NCI-H2196 treated with DMSO at 0.1 percent for 48 hours (cell line): ENCODE results near the gene SMIM12.
"Not testable (repeated sequence)": the region's sequence is repeated elsewhere in the genome, so short reads cannot be mapped to it uniquely, and the experiment has no call there.

Experiments used
- DNase-seq: peaks from one replicate; lab custom pipeline; 2025; ENCODE audit not compliant: unreplicated experiment; lab: John Stamatoyannopoulos, UW

Gene SMIM12

DNA sequence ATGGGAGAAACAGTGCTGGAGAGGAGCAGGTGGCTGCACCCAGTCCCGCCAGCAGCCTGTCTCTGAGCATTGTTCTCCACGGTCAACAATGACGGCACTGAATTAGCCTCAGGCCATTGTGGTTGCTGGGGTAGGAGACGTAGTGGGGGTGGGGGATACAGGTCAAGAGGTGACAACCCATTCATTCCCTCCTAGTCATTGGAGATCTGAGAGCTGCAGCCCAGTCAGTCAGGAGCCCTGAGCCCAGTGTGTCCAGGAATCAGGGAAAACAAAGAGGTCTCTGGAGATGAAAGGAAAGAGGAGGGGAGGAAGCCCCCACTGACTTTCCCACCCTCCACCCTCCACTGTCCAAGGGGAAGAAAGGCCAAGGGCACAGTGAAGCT lies 15.3 kb downstream of the SMIM12 start:
- no peak for DNase-seq

DNA sequence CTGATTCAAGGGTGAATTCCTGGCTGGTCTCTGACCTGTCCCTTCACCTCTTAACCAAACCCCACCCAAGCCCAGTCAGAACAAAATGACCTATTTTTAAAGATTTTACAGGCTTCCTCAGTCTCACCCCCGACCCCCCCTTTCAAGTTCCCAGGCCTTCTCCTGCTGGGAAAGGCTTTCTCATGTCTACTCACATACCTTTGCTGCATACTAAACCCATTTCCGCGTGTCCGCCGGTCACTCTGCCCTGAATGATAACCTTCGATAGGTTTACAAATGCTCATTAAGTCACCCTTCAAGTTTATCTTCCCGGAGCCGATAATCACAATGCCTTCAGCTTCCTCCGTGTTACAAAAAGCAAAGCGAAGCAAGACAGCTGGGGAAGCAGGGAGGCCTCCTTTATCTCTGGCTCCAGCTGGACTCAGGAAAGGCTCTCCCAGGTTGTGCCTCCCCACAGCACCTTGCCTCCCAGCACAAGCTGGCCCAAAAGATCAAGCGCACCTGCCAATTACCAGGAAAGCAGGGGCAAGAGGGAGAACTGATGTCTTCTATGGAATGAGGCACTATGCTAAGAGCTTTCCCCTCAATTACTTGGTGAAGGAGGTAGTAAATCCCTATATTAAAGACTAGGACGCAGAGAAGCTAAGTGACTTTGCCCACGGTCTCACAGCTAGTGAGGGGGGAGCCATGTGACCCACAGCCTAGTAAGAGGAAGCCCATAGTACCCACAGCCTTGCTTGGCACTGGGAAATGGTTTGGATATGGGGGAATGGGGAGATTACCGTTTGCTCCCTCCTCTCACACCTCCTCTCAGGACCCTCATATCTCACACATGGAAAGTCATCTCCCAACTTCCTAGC lies 15.9 kb downstream of the SMIM12 start:
- DNase-seq: no peak

DNA sequence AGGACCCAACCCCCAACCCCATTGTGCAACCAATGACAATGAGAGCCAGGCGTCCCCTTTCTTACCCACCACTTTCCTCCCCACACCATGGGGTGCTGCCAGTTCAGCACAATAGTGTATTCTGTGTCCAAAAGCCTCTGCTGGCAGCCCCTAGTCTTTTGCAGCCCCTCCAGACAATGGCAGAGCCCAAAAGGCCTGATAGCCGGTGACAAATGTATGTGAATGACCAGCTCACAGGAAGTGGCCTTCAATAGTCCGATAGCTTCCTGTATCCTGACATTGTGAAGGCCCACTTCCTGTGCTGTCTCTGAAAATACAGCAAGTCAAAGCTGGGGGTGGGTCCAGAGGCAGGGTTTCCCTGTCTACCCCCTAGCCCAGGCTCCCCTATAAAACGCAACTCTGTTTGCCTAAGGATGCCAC lies 16.6 kb downstream of the SMIM12 start:
- DNase-seq: no peak

- DNase-seq: no peak
Observed at GRCh38 chr1:34842073-34842472, 17.5 kb downstream of the SMIM12 start.

DNA sequence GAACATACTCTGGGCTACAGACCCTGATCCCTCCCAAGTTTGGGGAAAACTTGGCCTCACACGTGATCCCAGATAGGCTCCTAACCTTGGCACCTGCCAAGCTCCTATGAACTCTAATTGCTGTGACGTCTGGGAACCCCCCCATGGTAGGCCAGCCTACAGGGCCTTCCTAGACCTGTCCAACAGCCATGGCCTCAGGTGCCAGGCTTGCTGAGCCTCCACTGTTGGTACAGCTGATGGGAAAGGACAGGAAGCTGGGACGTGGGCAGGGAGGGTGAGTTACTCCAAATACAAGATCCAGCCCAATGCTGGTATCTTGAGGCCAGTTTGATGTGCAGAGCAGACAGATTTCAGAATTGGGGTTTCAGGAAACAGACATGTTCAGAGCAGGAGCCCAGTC lies 19.1 kb downstream of the SMIM12 start:
- no peak for DNase-seq

GRCh38 chr1:34839526-34840305 lies 19.8 kb downstream of the SMIM12 start:
- no peak for DNase-seq

GRCh38 chr1:34833711-34834110 lies 25.8 kb downstream of the SMIM12 start:
- DNase-seq: no peak

- DNase-seq: no peak
Observed at GRCh38 chr1:34831721-34832246, 27.8 kb downstream of the SMIM12 start.

- DNase-seq: no peak
Observed at GRCh38 chr1:34829250-34829649, 30.3 kb downstream of the SMIM12 start.

GRCh38 chr1:34828611-34829010 lies 30.9 kb downstream of the SMIM12 start:
- DNase-seq: no peak

- DNase-seq: no peak
Observed at GRCh38 chr1:34827341-34827941, 32.1 kb downstream of the SMIM12 start.

- DNase-seq: no peak
Observed at GRCh38 chr1:34825455-34826091, 34.0 kb downstream of the SMIM12 start.

- no peak for DNase-seq
Observed at GRCh38 chr1:34824817-34825454, 34.6 kb downstream of the SMIM12 start.

GRCh38 chr1:34822202-34822601 lies 37.3 kb downstream of the SMIM12 start:
- DNase-seq: no peak

DNA sequence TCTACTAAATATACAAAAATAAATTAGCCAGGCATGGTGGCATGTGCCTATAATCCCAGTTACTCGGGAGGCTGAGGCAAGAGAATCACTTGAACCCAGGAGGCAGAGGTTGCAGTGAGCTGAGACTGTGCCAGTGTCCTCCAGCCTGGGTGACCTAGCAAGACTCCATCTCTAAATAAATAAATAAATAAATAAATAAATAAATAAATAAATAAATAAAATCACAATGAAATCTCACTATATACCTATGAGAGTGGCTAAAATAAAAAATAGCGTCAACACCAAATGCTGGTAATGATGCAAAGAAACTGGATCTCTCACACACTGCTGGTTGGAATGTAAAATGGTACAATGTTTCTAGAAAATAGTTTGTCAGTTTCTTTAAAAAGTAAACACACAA lies 40.7 kb downstream of the SMIM12 start:
- DNase-seq: not testable (repeated sequence)

GRCh38 chr1:34816778-34817177 lies 42.8 kb downstream of the SMIM12 start:
- no peak for DNase-seq

DNA sequence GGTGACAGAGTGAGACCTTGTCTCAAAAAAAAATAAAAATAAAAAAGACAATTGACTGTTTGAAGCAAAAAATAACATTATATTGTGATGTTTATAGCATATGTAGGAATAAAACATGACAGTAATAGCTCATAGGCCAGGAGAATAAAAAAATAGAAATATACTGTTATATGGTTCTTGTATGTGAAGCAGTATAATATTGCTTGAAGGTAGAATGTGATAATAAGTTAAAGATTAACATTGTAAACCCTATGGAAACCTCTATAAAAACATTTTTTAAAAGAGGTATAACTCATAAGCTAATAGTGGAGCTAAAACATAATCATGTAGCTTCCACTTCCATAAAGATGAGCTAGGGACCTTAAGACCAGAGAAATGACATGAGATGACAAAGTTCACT lies 43.2 kb downstream of the SMIM12 start:
- no peak for DNase-seq

DNA sequence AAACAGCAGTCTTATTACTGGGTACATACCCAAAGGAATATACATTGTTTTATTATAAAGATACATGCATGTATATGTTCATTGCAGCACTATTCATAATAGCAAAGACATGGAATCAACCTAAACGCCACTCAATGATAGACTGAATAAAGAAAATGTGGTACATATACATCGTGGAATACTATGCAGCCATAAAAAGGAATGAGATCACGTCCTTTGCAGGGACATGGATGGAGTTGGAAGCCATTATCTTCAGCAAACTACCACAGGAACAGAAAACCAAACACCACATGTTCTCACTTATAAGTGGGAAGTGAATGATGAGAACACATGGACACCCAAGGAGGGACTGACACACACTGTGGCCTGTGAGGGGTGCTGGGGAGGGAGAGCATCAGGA lies 48.8 kb downstream of the SMIM12 start:
- not testable (repeated sequence) for DNase-seq

DNA sequence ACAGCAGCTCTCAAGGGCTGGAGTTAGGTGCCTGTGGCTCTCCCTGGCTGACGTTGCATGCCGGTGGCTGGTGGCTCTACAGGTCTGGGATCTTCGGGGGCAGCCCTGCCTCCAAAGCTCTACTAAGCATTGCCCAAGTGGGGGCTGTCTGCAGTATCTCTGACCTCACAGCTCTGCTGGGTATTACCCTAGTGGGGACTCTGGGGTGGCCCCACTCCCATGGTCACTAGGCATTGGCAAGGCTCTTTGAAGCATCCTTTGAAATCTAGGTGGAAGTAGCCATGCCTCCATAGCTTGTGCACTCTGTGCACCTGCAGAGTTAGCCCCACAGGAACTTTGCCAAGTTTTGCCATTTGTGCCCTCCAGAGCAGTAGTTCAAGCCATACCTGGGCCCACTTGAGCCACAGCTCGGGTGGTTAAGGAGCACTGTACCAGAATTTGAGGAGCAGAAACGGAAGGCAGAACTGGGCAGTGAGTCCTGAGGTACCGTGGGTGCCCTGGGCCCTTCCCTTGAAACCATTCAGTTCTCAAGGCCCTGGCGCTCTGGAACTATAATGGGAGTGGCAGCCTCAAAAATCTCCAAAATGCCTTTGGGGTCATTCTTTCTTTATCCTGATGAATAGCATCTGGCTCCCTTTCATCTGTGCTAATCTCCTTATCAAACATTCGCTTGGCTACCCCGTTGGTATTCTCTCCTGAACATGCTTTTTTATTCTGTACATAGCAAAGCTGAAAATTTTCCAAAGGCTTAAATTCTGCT lies 51.3 kb downstream of the SMIM12 start:
- no peak for DNase-seq

- no peak for DNase-seq
Observed at GRCh38 chr1:34806396-34806795, 53.2 kb downstream of the SMIM12 start.
